ENCODE measurements around the gene DENND1B. TPM values are rescaled to one million over a fixed set of nuclear protein-coding genes. Genes with fewer than 3 reads are reported as not detected.

The DENND1B gene
- total and polyA plus RNA-seq, 2 of the 8 experiments (the other 6 are each of a cell fraction or from before 2014, with no cell fraction given), result 0.74 to 3.3 TPM

GRCh38 chr1:197683280-197683679, 92.0 kb downstream of the DENND1B start:
- H3K4ac ChIP-seq (replicated peaks; ENCODE audit: insufficient read length, low read depth, low read length), result no peak overlapping the region
- ChIA-PET CTCF (ENCODE audit: partially characterized antibody) (interaction anchor here (0.6 to 0.9 kb wide), 2 partner anchors 163 to 219 kb away, joined by 3 read pairs; partner anchors contain the start of gene C1orf53), POLR2A (ENCODE audit: partially characterized antibody) (no interaction called here)
- no peak overlapping the region for H3K9ac ChIP-seq (replicated peaks in 1 of 4; ENCODE audit: extremely low read depth in 1 of 4, low read depth in 3 of 4, low read length in 3 of 4)
- no peak overlapping the region for H4K8ac ChIP-seq (ENCODE audit: extremely low read depth, insufficient read depth, low read length)
- FAIRE-seq, result no peak
- no peak overlapping the region for H3K56ac ChIP-seq (replicated peaks; ENCODE audit: insufficient read length, low read depth, low read length)
- H3K27me3 ChIP-seq (replicated peaks in 1 of 4; ENCODE audit: control insufficient read depth in 3 of 4, extremely low read depth in 1 of 4, insufficient read depth in 3 of 4, low read length in 3 of 4), result no peaks in the 10 kb centered on the region
- H3K23ac ChIP-seq (ENCODE audit: insufficient read length), result no peak overlapping the region
- no peaks in the 10 kb centered on the region; a peak in 1 of 7 replicates for H3K4me1 ChIP-seq (replicated peaks in 1 of 4; ENCODE audit: control insufficient read depth in 3 of 4, insufficient read depth in 4 of 4, low read length in 3 of 4)
- H3K9me3 ChIP-seq (ENCODE audit: insufficient read depth in 2 of 2, low read depth in 1 of 2, low read length in 1 of 2), result peaks cover 0 to 3% of the 10 kb centered on the region in 2 experiments; a peak in 1 of 4 replicates
- no peak overlapping the region for H3K18ac ChIP-seq (ENCODE audit: extremely low read depth, low read length)
- no peak overlapping the region for H3K4me2 ChIP-seq (ENCODE audit: insufficient read depth in 1 of 2, low read depth in 2 of 2, low read length in 2 of 2)
- H3K36me3 ChIP-seq (ENCODE audit: control insufficient read depth in 2 of 4, insufficient read depth in 4 of 4, low read length in 3 of 4), result no peaks in the 10 kb centered on the region
- no peak overlapping the region for H2BK20ac ChIP-seq (ENCODE audit: low read length)
- H2BK12ac ChIP-seq (ENCODE audit: low read depth, low read length), result no peak overlapping the region
- H3K27ac ChIP-seq (ENCODE audit: low read depth, low read length), result no peak overlapping the region
- no peak overlapping the region for H2AK5ac ChIP-seq (ENCODE audit: low read depth, low read length)
- H4K5ac ChIP-seq (ENCODE audit: insufficient read length, low read depth, low read length), result no peak overlapping the region
- no peak overlapping the region for H3K4me3 ChIP-seq (ENCODE audit: extremely low read depth in 1 of 4, insufficient read depth in 2 of 4, low read depth in 3 of 4, low read length in 4 of 4)
- H2BK5ac ChIP-seq (ENCODE audit: low read depth, low read length), result no peak overlapping the region
- H3K14ac ChIP-seq (ENCODE audit: insufficient read length), result no peak overlapping the region
- H3K23me2 ChIP-seq (ENCODE audit: low read depth, low read length), result no peaks in the 10 kb centered on the region
- no peaks in the 10 kb centered on the region for H3K79me2 ChIP-seq (ENCODE audit: control insufficient read depth in 1 of 2, insufficient read depth in 2 of 2, low read length in 2 of 2)
- H3K79me1 ChIP-seq (ENCODE audit: low read depth, low read length), result no peaks in the 10 kb centered on the region
- peaks cover 0 to 1% of the 10 kb centered on the region in 2 experiments for H4K20me1 ChIP-seq (replicated peaks in 1 of 2; ENCODE audit: control insufficient read depth in 1 of 2, insufficient read depth in 2 of 2, low read length in 2 of 2)
- no peak overlapping the region for H2BK15ac ChIP-seq (ENCODE audit: low read length)
- WGBS, 2 experiments (ENCODE audit: extremely low coverage in 1 of 2, insufficient coverage in 1 of 2, insufficient read length in 1 of 2, insufficient replicate concordance in 2 of 2, low coverage in 1 of 2, low lambda C conversion rate in 2 of 2, missing lambda C conversion rate in 1 of 2), result 80% methylated on average over 3 of the region's 3 CpGs; no CpG with 5 or more reads in 1 of the 2 experiments
- no peak overlapping the region for H2BK120ac ChIP-seq (replicated peaks; ENCODE audit: low read depth, low read length)
- no peak overlapping the region for H2AFZ ChIP-seq (ENCODE audit: low read length)
- H4K91ac ChIP-seq (replicated peaks; ENCODE audit: insufficient read length, low read length), result no peak overlapping the region
- no peak for DNase-seq (ENCODE audit: low read depth in 1 of 2, low spot score in 2 of 2)
- TF ChIP-seq TCF12 (IDR thresholded peaks at IDR 0.05; ENCODE audit: low read depth, low read length) (no peak), NANOG (IDR thresholded peaks at IDR 0.05; ENCODE audit: insufficient read depth, low read depth, low read length, poor library complexity, severe bottlenecking) (no peak), HDAC6 (IDR thresholded peaks at IDR 0.05; ENCODE audit: low read depth, low read length) (no peak), JUN (IDR thresholded peaks at IDR 0.05; ENCODE audit: low read depth, low read length) (no peak), SP4 (IDR thresholded peaks at IDR 0.05; ENCODE audit: low read length) (no peak), KDM1A (IDR thresholded peaks at IDR 0.05; ENCODE audit: borderline replicate concordance, low read length) (no peak), BRCA1 (IDR thresholded peaks at IDR 0.05; ENCODE audit: low read depth, low read length) (no peak), TAF7 (optimal IDR thresholded peaks at IDR 0.05; ENCODE audit: borderline replicate concordance, low read depth, low read length) (no peak), ATF3 (IDR thresholded peaks at IDR 0.05; ENCODE audit: insufficient read depth, low read depth, low read length) (no peak), RXRA (IDR thresholded peaks at IDR 0.05; ENCODE audit: insufficient read depth, low read depth, low read length) (no peak), YY1 (IDR thresholded peaks at IDR 0.05; ENCODE audit: low read depth, low read length) (no peak), CBX8 (IDR thresholded peaks at IDR 0.05; ENCODE audit: borderline replicate concordance, low read depth, low read length) (no peak), MAX (IDR thresholded peaks at IDR 0.05) (no peak), TAF1 (IDR thresholded peaks at IDR 0.05; ENCODE audit: low read depth, low read length) (no peak)

Data from H1 (cell line).